Measurements from ENCODE around the gene ENPP6. TPM values are rescaled to one million over a fixed set of nuclear protein-coding genes. Genes with fewer than 3 reads are reported as not detected.
A peak's percentile ranks its signal among the peaks of the same experiment; 100 is the strongest.

ENPP6 gene
- total RNA-seq, 4 donors from 2014 or later = 0.47 to 1.7 (median 1.2) TPM

DNA sequence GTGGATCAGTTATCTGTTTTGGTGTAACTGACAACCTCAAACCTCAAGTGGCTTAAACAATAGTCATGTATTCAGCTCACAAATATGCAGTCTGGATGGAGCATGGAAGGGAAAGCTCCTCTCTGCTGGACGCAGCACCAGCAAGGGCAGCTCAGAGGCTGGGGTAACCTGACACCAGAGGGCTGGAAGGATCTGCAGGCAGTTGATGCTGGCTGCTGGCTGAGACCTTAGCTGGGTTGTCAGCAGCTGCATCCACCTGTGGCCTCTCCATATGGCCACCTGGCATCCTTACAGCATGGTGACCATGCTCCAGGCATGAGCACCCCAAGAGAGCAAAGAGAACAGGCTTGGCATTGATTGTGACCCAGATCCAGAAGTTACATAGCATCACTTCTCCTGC, 46.7 kb downstream of the ENPP6 start:
- Histone ChIP-seq H3K4me3 (no peak overlapping the region), H3K27me3 (peaks cover 18% of the 10 kb centered on the region), H3K4me1 (peaks cover 0 to 10% (median 3%) of the 10 kb centered on the region in 3 donors), H3K9me3 (no peaks in the 10 kb centered on the region), H3K36me3 (no peaks in the 10 kb centered on the region), H3K27ac (no peak overlapping the region)
- ATAC-seq = no peak
- no CpG with 5 or more reads among the region's 1 CpG for WGBS, 2 donors (ENCODE audit: low coverage in 1 of 2)
- TF ChIP-seq POLR2A (IDR thresholded peaks at IDR 0.05) (no peak), POLR2AphosphoS5 (IDR thresholded peaks at IDR 0.05) (no peak), EP300 (IDR thresholded peaks at IDR 0.05) (no peak)
- TF ChIP-seq, protein P1, sequence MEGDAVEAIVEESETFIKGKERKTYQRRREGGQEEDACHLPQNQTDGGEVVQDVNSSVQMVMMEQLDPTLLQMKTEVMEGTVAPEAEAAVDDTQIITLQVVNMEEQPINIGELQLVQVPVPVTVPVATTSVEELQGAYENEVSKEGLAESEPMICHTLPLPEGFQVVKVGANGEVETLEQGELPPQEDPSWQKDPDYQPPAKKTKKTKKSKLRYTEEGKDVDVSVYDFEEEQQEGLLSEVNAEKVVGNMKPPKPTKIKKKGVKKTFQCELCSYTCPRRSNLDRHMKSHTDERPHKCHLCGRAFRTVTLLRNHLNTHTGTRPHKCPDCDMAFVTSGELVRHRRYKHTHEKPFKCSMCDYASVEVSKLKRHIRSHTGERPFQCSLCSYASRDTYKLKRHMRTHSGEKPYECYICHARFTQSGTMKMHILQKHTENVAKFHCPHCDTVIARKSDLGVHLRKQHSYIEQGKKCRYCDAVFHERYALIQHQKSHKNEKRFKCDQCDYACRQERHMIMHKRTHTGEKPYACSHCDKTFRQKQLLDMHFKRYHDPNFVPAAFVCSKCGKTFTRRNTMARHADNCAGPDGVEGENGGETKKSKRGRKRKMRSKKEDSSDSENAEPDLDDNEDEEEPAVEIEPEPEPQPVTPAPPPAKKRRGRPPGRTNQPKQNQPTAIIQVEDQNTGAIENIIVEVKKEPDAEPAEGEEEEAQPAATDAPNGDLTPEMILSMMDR (IDR thresholded peaks at IDR 0.05) = no peak

DNA sequence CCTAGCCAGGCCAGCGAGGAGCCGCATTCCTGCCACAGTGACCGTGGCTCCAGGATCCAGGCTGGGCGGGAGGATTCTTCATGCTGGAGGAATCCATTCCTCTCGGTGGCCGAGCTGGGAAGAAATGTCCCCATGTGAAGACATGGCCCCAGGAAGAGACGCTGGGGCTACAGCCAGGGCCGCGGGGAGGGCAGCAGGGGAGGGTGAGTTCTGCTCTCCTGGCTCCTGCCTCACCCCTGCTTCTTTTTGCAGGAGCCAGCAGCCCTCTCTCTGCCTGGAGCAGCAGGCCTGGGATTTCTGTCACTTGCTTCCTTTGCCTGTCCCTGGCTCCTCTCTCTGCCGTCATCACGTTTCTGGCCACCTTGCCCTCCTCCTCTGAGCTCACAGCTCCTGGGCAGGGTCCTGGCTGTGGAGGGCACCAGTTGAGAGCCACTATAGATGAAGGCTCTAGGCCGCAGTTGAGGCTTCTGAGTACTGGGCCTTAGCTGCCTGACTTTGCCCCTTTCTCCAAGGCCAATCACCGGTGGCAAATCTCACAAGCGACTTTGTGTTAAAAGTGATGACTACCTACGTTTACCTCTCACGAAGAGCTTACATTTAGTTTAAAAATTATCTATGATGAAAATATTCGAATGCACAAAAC, 48.3 kb downstream of the ENPP6 start:
- Histone ChIP-seq H3K27me3 (peaks cover 25% of the 10 kb centered on the region), H3K9me3 (no peaks in the 10 kb centered on the region), H3K4me3 (no peak overlapping the region), H3K36me3 (no peaks in the 10 kb centered on the region), H3K4me1 (peaks cover 0 to 10% (median 3%) of the 10 kb centered on the region in 3 donors), H3K27ac (no peak overlapping the region)
- WGBS, 2 donors (ENCODE audit: low coverage in 1 of 2) = 89 to 91% methylated on average over 6 to 8 of the region's 17 CpGs
- ATAC-seq = no peak
- TF ChIP-seq POLR2A (IDR thresholded peaks at IDR 0.05) (no peak), EP300 (IDR thresholded peaks at IDR 0.05) (no peak), POLR2AphosphoS5 (IDR thresholded peaks at IDR 0.05) (no peak)
- TF ChIP-seq, protein P1 (IDR thresholded peaks at IDR 0.05) = no peak

DNA sequence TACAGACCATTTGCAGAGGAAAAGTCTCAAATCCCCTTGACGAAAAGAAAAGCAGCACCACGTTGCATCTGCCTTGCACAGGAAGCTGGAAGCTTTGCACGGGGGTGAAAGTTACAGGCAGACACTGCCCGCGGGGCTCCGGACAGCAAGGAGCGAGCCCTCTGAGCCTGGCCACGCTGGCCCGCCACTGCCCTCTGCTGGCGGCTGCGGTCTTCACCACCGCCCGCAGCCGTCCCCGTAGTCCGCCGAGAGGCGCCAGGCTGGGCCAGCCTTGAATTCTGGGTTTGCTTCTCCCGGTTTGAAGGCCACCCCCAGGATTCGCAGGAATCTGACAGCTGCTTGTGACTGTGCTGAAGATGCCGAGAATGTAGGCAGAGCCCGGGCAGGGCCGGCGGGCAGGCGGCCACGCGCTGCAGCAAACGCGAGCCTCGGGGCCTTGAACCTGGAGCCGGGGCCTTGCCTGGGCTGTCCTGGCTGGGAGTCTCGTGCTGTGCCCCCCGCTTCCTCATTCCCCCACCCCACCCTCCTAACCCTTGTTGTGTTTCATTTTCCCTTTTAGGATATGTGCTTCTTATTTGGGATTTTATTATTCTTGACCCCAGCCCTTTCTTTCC, 49.2 kb downstream of the ENPP6 start:
- WGBS, 2 donors (ENCODE audit: low coverage in 1 of 2) = 31 to 40% methylated on average over 3 to 6 of the region's 33 CpGs
- TF ChIP-seq, protein P1 (IDR thresholded peaks at IDR 0.05) = peak in 3 of 4 experiments; percentile 87 to 92 (median 92)
- TF ChIP-seq POLR2A (IDR thresholded peaks at IDR 0.05) = no peak
- ATAC-seq = peak; percentile 93
- peaks cover 0 to 10% (median 3%) of the 10 kb centered on the region in 3 donors for H3K4me1 ChIP-seq
- no peaks in the 10 kb centered on the region for H3K9me3 ChIP-seq
- no peaks in the 10 kb centered on the region for H3K36me3 ChIP-seq
- H3K4me3 ChIP-seq = no peak overlapping the region
- peaks cover 25% of the 10 kb centered on the region for H3K27me3 ChIP-seq
- no peak overlapping the region for H3K27ac ChIP-seq

GRCh38 chr4:184167576-184167975, 50.1 kb downstream of the ENPP6 start:
- ATAC-seq = no peak
- peaks cover 0 to 10% (median 3%) of the 10 kb centered on the region in 3 donors for H3K4me1 ChIP-seq
- no peak for TF ChIP-seq POLR2AphosphoS5 (IDR thresholded peaks at IDR 0.05)
- no peak for TF ChIP-seq POLR2A (IDR thresholded peaks at IDR 0.05)
- no peak for TF ChIP-seq EP300 (IDR thresholded peaks at IDR 0.05)
- H3K4me3 ChIP-seq = no peak overlapping the region
- H3K9me3 ChIP-seq = no peaks in the 10 kb centered on the region
- H3K27ac ChIP-seq = no peak overlapping the region
- no peaks in the 10 kb centered on the region for H3K36me3 ChIP-seq
- 88 to 94% methylated on average over 6 to 8 of the region's 9 CpGs for WGBS, 2 donors (ENCODE audit: low coverage in 1 of 2)
- peaks cover 25% of the 10 kb centered on the region for H3K27me3 ChIP-seq

DNA sequence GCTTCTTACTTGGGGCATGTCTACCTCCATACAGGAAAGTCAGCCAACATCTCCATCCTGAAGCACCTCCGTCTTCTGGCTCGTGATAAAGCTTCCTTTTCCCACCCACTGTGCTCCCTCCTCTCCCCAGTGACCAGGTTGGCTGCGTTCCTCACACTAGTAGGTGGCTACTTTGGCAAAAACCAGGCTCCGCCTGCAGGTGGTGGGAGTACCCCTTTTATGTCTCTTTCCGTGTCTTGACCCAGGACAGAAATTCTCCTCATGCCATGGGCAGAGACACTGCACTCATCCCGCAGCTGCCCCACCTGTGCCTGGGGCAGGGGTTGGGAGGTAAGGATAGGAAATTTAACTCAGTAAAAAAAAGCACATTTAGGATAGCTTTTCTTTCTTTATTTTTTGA, 50.9 kb downstream of the ENPP6 start:
- 67 to 100% methylated on average over 1 to 4 of the region's 6 CpGs for WGBS, 2 donors (ENCODE audit: low coverage in 1 of 2)
- ATAC-seq = no peak

More for the DNA sequence above, 50.9 kb downstream of the ENPP6 start:
- Histone ChIP-seq H3K9me3 (no peaks in the 10 kb centered on the region), H3K4me1 (peaks cover 0 to 10% (median 3%) of the 10 kb centered on the region in 3 donors), H3K36me3 (no peaks in the 10 kb centered on the region), H3K27ac (no peak overlapping the region), H3K27me3 (peaks cover 25% of the 10 kb centered on the region), H3K4me3 (no peak overlapping the region)
- TF ChIP-seq, protein P1 (IDR thresholded peaks at IDR 0.05) = no peak
- no peak for TF ChIP-seq EP300 (IDR thresholded peaks at IDR 0.05)
- no peak for TF ChIP-seq POLR2A (IDR thresholded peaks at IDR 0.05)
- no peak for TF ChIP-seq POLR2AphosphoS5 (IDR thresholded peaks at IDR 0.05)
